H9 (cell line): ENCODE results near the gene SCOC. TPM values are rescaled to one million over a fixed set of nuclear protein-coding genes. Genes with fewer than 3 reads are reported as not detected.

Experiments used
- DNase-seq: peaks from one replicate; pipeline ENCODE4 v3.0.0-alpha.2; 2017
- H2AFZ ChIP-seq: one replicate; pipeline ENCODE4 v1.6.1; 2013; ENCODE audit warnings: mild to moderate bottlenecking, low read length, control low read depth, moderate library complexity
- H2AK5ac ChIP-seq: 2 replicates; pipeline ENCODE4 v1.6.1; 2013; ENCODE audit warnings: low read length, control low read depth, mixed read lengths; ENCODE audit not compliant: insufficient read length
- H2BK120ac ChIP-seq: one replicate; pipeline ENCODE4 v1.6.1; 2013; ENCODE audit warnings: low read depth, mild to moderate bottlenecking, low read length, control low read depth, inconsistent platforms; ENCODE audit not compliant: poor library complexity, severe bottlenecking
- H2BK12ac ChIP-seq: 2 replicates; pipeline ENCODE4 v1.6.1; 2013; ENCODE audit warnings: low read length, control low read depth, mixed read lengths, low read depth; ENCODE audit not compliant: insufficient read length
- H2BK15ac ChIP-seq: 2 replicates; pipeline ENCODE4 v1.6.1; 2013; ENCODE audit warnings: low read depth, low read length, control low read depth
- H2BK20ac ChIP-seq: one replicate; pipeline ENCODE4 v1.6.1; 2013; ENCODE audit warnings: low read depth, mild to moderate bottlenecking, low read length, control low read depth, inconsistent platforms; ENCODE audit not compliant: poor library complexity, severe bottlenecking
- H2BK5ac ChIP-seq: 2 replicates; pipeline ENCODE4 v1.6.1; 2013; ENCODE audit warnings: low read length, control low read depth, mixed read lengths; ENCODE audit not compliant: insufficient read length
- H3K14ac ChIP-seq: 2 replicates; pipeline ENCODE4 v1.6.1; 2013; ENCODE audit warnings: low read length, control low read depth; ENCODE audit not compliant: insufficient read depth
- H3K18ac ChIP-seq: 2 replicates; pipeline ENCODE4 v1.6.1; 2013; ENCODE audit warnings: low read depth, mild to moderate bottlenecking, mixed read lengths, low read length, control low read depth; ENCODE audit not compliant: insufficient read length
- H3K23ac ChIP-seq: 2 replicates; pipeline ENCODE4 v1.6.1; 2013; ENCODE audit warnings: low read length, control low read depth, mixed read lengths, low read depth; ENCODE audit not compliant: insufficient read length
- H3K23me2 ChIP-seq: 2 replicates; pipeline ENCODE4 v1.6.1; 2013; ENCODE audit warnings: low read depth, mild to moderate bottlenecking, mixed read lengths, low read length, control low read depth; ENCODE audit not compliant: insufficient read length, poor library complexity, severe bottlenecking
- H3K27ac ChIP-seq: 2 replicates; pipeline ENCODE4 v1.5.1; 2013; ENCODE audit warnings: low read length, control low read depth, mixed read lengths, low read depth; ENCODE audit not compliant: insufficient read length
- H3K27me3 ChIP-seq: 2 replicates; pipeline ENCODE4 v1.6.1; 2013; ENCODE audit warnings: low read length, control low read depth, inconsistent platforms; ENCODE audit not compliant: insufficient read depth
- H3K4ac ChIP-seq: 2 replicates; pipeline ENCODE4 v1.6.1; 2013; ENCODE audit warnings: low read depth, mild to moderate bottlenecking, control low read depth, inconsistent platforms, low read length, moderate library complexity
- H3K4me1 ChIP-seq: 2 replicates; pipeline ENCODE4 v1.6.1; 2013; ENCODE audit warnings: low read length, control low read depth, inconsistent platforms; ENCODE audit not compliant: insufficient read depth
- H3K4me2 ChIP-seq: 2 replicates; pipeline ENCODE4 v1.6.1; 2013; ENCODE audit warnings: low read length, control low read depth, mixed read lengths; ENCODE audit not compliant: insufficient read length, insufficient read depth
- H3K56ac ChIP-seq: 2 replicates; pipeline ENCODE4 v1.6.1; 2013; ENCODE audit warnings: low read depth, mild to moderate bottlenecking, mixed read lengths, low read length, control low read depth; ENCODE audit not compliant: insufficient read length
- H3K79me1 ChIP-seq: 2 replicates; pipeline ENCODE4 v1.6.1; 2013; ENCODE audit warnings: low read depth, mild to moderate bottlenecking, moderate library complexity, low read length, control low read depth, inconsistent platforms; ENCODE audit not compliant: insufficient read depth, poor library complexity, severe bottlenecking
- H3K79me2 ChIP-seq: 2 replicates; pipeline ENCODE4 v1.6.1; 2013; ENCODE audit warnings: low read length, control low read depth, inconsistent platforms; ENCODE audit not compliant: insufficient read depth
- H3K9ac ChIP-seq: 2 replicates; pipeline ENCODE4 v1.6.1; 2013; ENCODE audit warnings: low read length, control low read depth, mixed read lengths; ENCODE audit not compliant: insufficient read length; ENCODE audit errors: extremely low read depth
- H3K9me3 ChIP-seq: one replicate; pipeline ENCODE4 v1.6.1; 2013; ENCODE audit warnings: low read depth, low read length, inconsistent platforms; ENCODE audit not compliant: control insufficient read depth
- H3T11ph ChIP-seq: one replicate; pipeline ENCODE4 v1.6.1; 2013; ENCODE audit warnings: mild to moderate bottlenecking, low read length, control low read depth, inconsistent platforms
- H4K20me1 ChIP-seq: one replicate; pipeline ENCODE4 v1.6.1; 2013; ENCODE audit not compliant: control insufficient read depth, insufficient read length, insufficient read depth
- H4K5ac ChIP-seq: 2 replicates; pipeline ENCODE4 v1.6.1; 2013; ENCODE audit warnings: low read depth, mild to moderate bottlenecking, mixed read lengths, low read length, control low read depth; ENCODE audit not compliant: insufficient read length
- H4K8ac ChIP-seq: replicated peaks from 2 replicates; pipeline ENCODE4 v1.6.1; 2013; ENCODE audit warnings: low read length, control low read depth, mixed read lengths, low read depth; ENCODE audit not compliant: insufficient read length
- H4K91ac ChIP-seq: 2 replicates; pipeline ENCODE4 v1.6.1; 2013; ENCODE audit warnings: low read depth, mild to moderate bottlenecking, moderate library complexity, mixed read lengths, low read length, control low read depth; ENCODE audit not compliant: insufficient read length
- H3K27ac Mint-ChIP-seq, 3 experiments: 2 replicates in 2 of 3; 3 replicates in 1 of 3; pipeline ENCODE4 v1.8.0; 2020 to 2021; ENCODE audit warnings: mixed read lengths in 3 of 3, mild to moderate bottlenecking in 1 of 3, moderate library complexity in 1 of 3
- H3K27me3 Mint-ChIP-seq: 2 replicates; pipeline ENCODE4 v1.8.0; 2021; ENCODE audit warnings: low read depth, mild to moderate bottlenecking, moderate library complexity, mixed read lengths
- H3K36me3 Mint-ChIP-seq, 3 experiments: 2 replicates in 2 of 3; 3 replicates in 1 of 3; pipeline ENCODE4 v1.8.0; 2020 to 2021; ENCODE audit warnings: low read depth in 3 of 3, mixed read lengths in 3 of 3; ENCODE audit not compliant: insufficient read depth in 1 of 3
- H3K4me1 Mint-ChIP-seq, 2 experiments: 2 replicates each; pipeline ENCODE4 v1.8.0; 2020; ENCODE audit warnings: mixed read lengths in 2 of 2
- H3K4me3 Mint-ChIP-seq, 2 experiments: 2 replicates in 1 of 2; 3 replicates in 1 of 2; pipeline ENCODE4 v1.8.0; 2020 to 2021; ENCODE audit warnings: mild to moderate bottlenecking in 2 of 2, mixed read lengths in 2 of 2, moderate library complexity in 1 of 2
- H3K9me3 Mint-ChIP-seq, 2 experiments: 2 replicates in 1 of 2; 3 replicates in 1 of 2; pipeline ENCODE4 v1.8.0; 2020; ENCODE audit warnings: mild to moderate bottlenecking in 2 of 2, mixed read lengths in 2 of 2, moderate library complexity in 1 of 2
- CTCF ChIP-seq: fragments of 200-600 bp; sonication (generic); conservative IDR thresholded peaks from 3 replicates; pipeline ENCODE4 v1.8.0; 2021; ENCODE audit warnings: antibody characterized with exemption, mild to moderate bottlenecking
- WGBS: extraction: QIAGEN DNeasy Blood & Tissue Kit; methylation state at CpG from one replicate; pipeline ENCODE4 v1.1.7; 2013; ENCODE audit warnings: missing lambda C conversion rate, low lambda C conversion rate, mixed read lengths; ENCODE audit not compliant: insufficient read length; ENCODE audit errors: extremely low coverage; 5-methylcytosine and 5-hydroxymethylcytosine counted together
- total RNA-seq: library from RNA; stranded (reverse); gene quantifications from 2 replicates; pipeline ENCODE4 v1.2.1, GENCODE V29; 2021

Gene SCOC
- total RNA-seq, 1 experiment from 2014 or later = 29.4 TPM

DNA sequence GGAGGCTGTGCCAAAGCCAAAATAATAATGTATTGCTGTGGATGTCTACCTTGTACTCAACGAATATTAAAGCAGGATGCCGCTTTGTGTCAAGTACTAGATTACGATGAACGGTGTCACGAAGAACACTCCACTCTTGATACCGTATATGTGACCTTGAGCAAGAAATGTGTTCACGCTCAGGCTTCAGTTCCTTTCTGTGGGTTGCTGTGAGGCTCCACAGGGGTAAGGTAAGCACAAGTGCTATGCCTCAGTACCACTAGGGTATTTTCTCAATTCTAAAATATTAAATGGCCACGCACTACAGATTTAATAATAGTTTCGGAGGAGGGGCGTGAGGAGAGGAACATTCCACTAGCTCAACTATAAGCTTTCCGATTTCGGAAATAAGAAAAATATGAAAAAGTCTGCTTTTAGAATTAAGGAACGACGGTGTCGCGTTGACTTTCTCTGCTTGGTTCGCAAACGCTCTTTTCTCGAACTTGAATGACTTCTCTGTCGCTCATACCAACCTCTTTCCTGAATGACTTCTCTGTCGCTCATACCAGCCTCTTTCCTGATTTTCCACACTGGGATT is 607 bp upstream of the SCOC start:
- Histone ChIP-seq H3K9me3 (no peaks in the 10 kb centered on the region), H2BK15ac (no peak overlapping the region), H3K23ac (no peak overlapping the region), H3K14ac (no peak overlapping the region), H4K5ac (no peak overlapping the region), H3K4me2 (peak overlapping the region; percentile 96), H3K18ac (no peak overlapping the region), H4K91ac (no peak overlapping the region), H3K4ac (no peak overlapping the region), H2AK5ac (no peak overlapping the region), H4K20me1 (no peaks in the 10 kb centered on the region), H2BK120ac (no peak overlapping the region), H2AFZ (no peak overlapping the region), H3T11ph (no peak overlapping the region), H3K27me3 (no peaks in the 10 kb centered on the region), H2BK5ac (no peak overlapping the region), H3K23me2 (peaks cover 5% of the 10 kb centered on the region), H3K56ac (no peak overlapping the region), H3K27ac (no peak overlapping the region), H3K4me1 (no peaks in the 10 kb centered on the region), H3K79me2 (peaks cover 17% of the 10 kb centered on the region; the same call in 1 of the 2 replicates), H2BK20ac (no peak overlapping the region), H2BK12ac (no peak overlapping the region), H4K8ac (no peak overlapping the region), H3K79me1 (no peaks in the 10 kb centered on the region), H3K9ac (peak overlapping the region; percentile 76)
- no peak overlapping the region for H3K4me3 Mint-ChIP-seq
- H3K4me1 Mint-ChIP-seq = peaks cover 14 to 20% of the 10 kb centered on the region in 2 experiments
- no CpG with 5 or more reads among the region's 21 CpGs for WGBS
- no peak overlapping the region for H3K27ac Mint-ChIP-seq
- H3K27me3 Mint-ChIP-seq = peaks cover 4% of the 10 kb centered on the region; the same call in 1 of the 2 replicates
- TF ChIP-seq CTCF = no peak; the same call in 2 of the 3 replicates
- no peak for DNase-seq
- H3K9me3 Mint-ChIP-seq = no peaks in the 10 kb centered on the region
- H3K36me3 Mint-ChIP-seq = no peaks in the 10 kb centered on the region
